HepG2 (cell line): Measurements from ENCODE around the gene MCU. TPM values are rescaled to one million over a fixed set of nuclear protein-coding genes. Genes with fewer than 3 reads are reported as not detected.

Source experiments
- AKAP8 ChIP-seq: sonication (generic); formaldehyde crosslinking; IDR thresholded peaks from 2 replicates; pipeline ENCODE4 v1.5.1; 2020; ENCODE audit warnings: mild to moderate bottlenecking, missing genetic modification reagents
- ERF ChIP-seq: IDR thresholded peaks from 2 replicates; pipeline ENCODE4 v1.6.1; 2018; ENCODE audit warnings: missing biosample characterization, missing genetic modification reagents
- GMEB2 ChIP-seq: IDR thresholded peaks from 2 replicates; pipeline ENCODE4 v1.6.1; 2016; ENCODE audit warnings: missing biosample characterization, missing genetic modification reagents, low read depth
- HDAC1 ChIP-seq: sonication (generic); formaldehyde crosslinking; IDR thresholded peaks from 2 replicates; pipeline ENCODE4 v1.5.1; 2020; ENCODE audit warnings: mild to moderate bottlenecking, missing genetic modification reagents
- KAT7 ChIP-seq: IDR thresholded peaks from 2 replicates; pipeline ENCODE4 v1.6.1; 2018; ENCODE audit warnings: borderline replicate concordance, missing compliant biosample characterization
- KLF13 ChIP-seq: sonication (generic); formaldehyde crosslinking; IDR thresholded peaks from 2 replicates; pipeline ENCODE4 v1.4.0; 2020; ENCODE audit warnings: mild to moderate bottlenecking, missing genetic modification reagents
- KLF6 ChIP-seq: IDR thresholded peaks from 2 replicates; pipeline ENCODE4 v1.8.0; 2016; ENCODE audit warnings: missing biosample characterization, missing genetic modification reagents
- PLRG1 ChIP-seq: fragments of 450-650 bp; conservative IDR thresholded peaks from 2 replicates; pipeline ENCODE4 v1.6.1; 2016
- REPIN1 ChIP-seq: sonication (generic); formaldehyde crosslinking; IDR thresholded peaks from 2 replicates; pipeline ENCODE4 v1.8.0; 2022; ENCODE audit warnings: missing genetic modification reagents, low read depth, mild to moderate bottlenecking, borderline replicate concordance
- SATB2 ChIP-seq: sonication (generic); formaldehyde crosslinking; IDR thresholded peaks from 2 replicates; pipeline ENCODE4 v1.5.0; 2020; ENCODE audit warnings: missing genetic modification reagents
- SMARCC2 ChIP-seq: fragments of 450-650 bp; IDR thresholded peaks from 2 replicates; pipeline ENCODE4 v1.6.1; 2017; ENCODE audit warnings: antibody characterized with exemption, mild to moderate bottlenecking
- TAF1 ChIP-seq: sonication (generic); formaldehyde crosslinking; IDR thresholded peaks from 2 replicates; pipeline ENCODE4 v1.4.0; 2020; ENCODE audit warnings: missing genetic modification reagents
- ZBTB7B ChIP-seq: sonication (generic); formaldehyde crosslinking; IDR thresholded peaks from 2 replicates; pipeline ENCODE4 v1.4.0; 2020; ENCODE audit warnings: missing genetic modification reagents
- ZC3H4 ChIP-seq: sonication (generic); formaldehyde crosslinking; IDR thresholded peaks from 2 replicates; pipeline ENCODE4 v1.4.0; 2020; ENCODE audit warnings: missing genetic modification reagents, borderline replicate concordance
- ZNF33B ChIP-seq: sonication (generic); formaldehyde crosslinking; IDR thresholded peaks from 2 replicates; pipeline ENCODE4 v1.5.1; 2020; ENCODE audit warnings: mild to moderate bottlenecking, missing genetic modification reagents
- ZNF383 ChIP-seq: sonication (generic); formaldehyde crosslinking; IDR thresholded peaks from 2 replicates; pipeline ENCODE4 v1.4.0; 2020; ENCODE audit warnings: missing genetic modification reagents, mild to moderate bottlenecking, borderline replicate concordance
- ZNF431 ChIP-seq: sonication (generic); formaldehyde crosslinking; IDR thresholded peaks from 2 replicates; pipeline ENCODE4 v1.9.0; 2022; ENCODE audit warnings: missing genetic modification reagents, low read depth, mild to moderate bottlenecking, borderline replicate concordance
- ZNF564 ChIP-seq: sonication (generic); formaldehyde crosslinking; IDR thresholded peaks from 2 replicates; pipeline ENCODE4 v1.8.1; 2023; ENCODE audit warnings: mild to moderate bottlenecking, missing genetic modification reagents
- ZNF607 ChIP-seq: sonication (generic); formaldehyde crosslinking; IDR thresholded peaks from 2 replicates; pipeline ENCODE4 v1.5.1; 2020; ENCODE audit warnings: missing genetic modification reagents, mild to moderate bottlenecking, borderline replicate concordance
- ZNF619 ChIP-seq: sonication (generic); formaldehyde crosslinking; IDR thresholded peaks from 2 replicates; pipeline ENCODE4 v1.4.0; 2020; ENCODE audit warnings: mild to moderate bottlenecking, missing genetic modification reagents
- ZNF660 ChIP-seq: sonication (generic); formaldehyde crosslinking; IDR thresholded peaks from 2 replicates; pipeline ENCODE4 v1.5.1; 2020; ENCODE audit warnings: mild to moderate bottlenecking, low read depth, missing genetic modification reagents, borderline replicate concordance
- ZNF737 ChIP-seq: sonication (generic); formaldehyde crosslinking; IDR thresholded peaks from 2 replicates; pipeline ENCODE4 v1.5.0; 2020; ENCODE audit warnings: missing genetic modification reagents, mild to moderate bottlenecking, borderline replicate concordance
- ZSCAN25 ChIP-seq: sonication (generic); formaldehyde crosslinking; IDR thresholded peaks from 2 replicates; pipeline ENCODE4 v1.8.0; 2022; ENCODE audit warnings: mild to moderate bottlenecking, missing genetic modification reagents
- ZXDC ChIP-seq: sonication (generic); formaldehyde crosslinking; IDR thresholded peaks from 2 replicates; pipeline ENCODE4 v1.5.0; 2020; ENCODE audit warnings: mild to moderate bottlenecking, missing genetic modification reagents
- polyA plus RNA-seq, 8 experiments: library from polyadenylated mRNA; depleted of rRNA in 3 of 8; stranded (reverse) in 7 of 8; unstranded in 1 of 8; fragments of >200 nt; fragmentation: Illumina TruSeq in 4 of 8; extraction: Trizol in 4 of 8; gene quantifications; 2 replicates each; pipeline versions ENCODE4 v1.2.1 to v1.2.3, GENCODE V29; 2011 to 2016; ENCODE audit warnings: low read depth in 4 of 8, missing spikeins in 1 of 8, mixed read lengths in 1 of 8; ENCODE audit not compliant: insufficient read depth in 1 of 8
- total RNA-seq, 5 experiments: library from RNA; depleted of rRNA; stranded (reverse); fragments of >200 nt; fragmentation: Illumina TruSeq; extraction: Trizol; gene quantifications; 2 replicates each; pipeline ENCODE4 v1.2.3, GENCODE V29; 2016; ENCODE audit warnings: low read depth in 1 of 5
- TF ChIP-seq, protein P1 (sequence below): sonication (generic); formaldehyde crosslinking; IDR thresholded peaks from 2 replicates; pipeline ENCODE4 v1.4.0; 2020; ENCODE audit warnings: missing genetic modification reagents, mild to moderate bottlenecking, borderline replicate concordance

MCU gene
- total and polyA plus RNA-seq, 2 of the 13 experiments (the other 11 are each of a cell fraction or from before 2014, with no cell fraction given), result 25.9 to 64.5 TPM

DNA sequence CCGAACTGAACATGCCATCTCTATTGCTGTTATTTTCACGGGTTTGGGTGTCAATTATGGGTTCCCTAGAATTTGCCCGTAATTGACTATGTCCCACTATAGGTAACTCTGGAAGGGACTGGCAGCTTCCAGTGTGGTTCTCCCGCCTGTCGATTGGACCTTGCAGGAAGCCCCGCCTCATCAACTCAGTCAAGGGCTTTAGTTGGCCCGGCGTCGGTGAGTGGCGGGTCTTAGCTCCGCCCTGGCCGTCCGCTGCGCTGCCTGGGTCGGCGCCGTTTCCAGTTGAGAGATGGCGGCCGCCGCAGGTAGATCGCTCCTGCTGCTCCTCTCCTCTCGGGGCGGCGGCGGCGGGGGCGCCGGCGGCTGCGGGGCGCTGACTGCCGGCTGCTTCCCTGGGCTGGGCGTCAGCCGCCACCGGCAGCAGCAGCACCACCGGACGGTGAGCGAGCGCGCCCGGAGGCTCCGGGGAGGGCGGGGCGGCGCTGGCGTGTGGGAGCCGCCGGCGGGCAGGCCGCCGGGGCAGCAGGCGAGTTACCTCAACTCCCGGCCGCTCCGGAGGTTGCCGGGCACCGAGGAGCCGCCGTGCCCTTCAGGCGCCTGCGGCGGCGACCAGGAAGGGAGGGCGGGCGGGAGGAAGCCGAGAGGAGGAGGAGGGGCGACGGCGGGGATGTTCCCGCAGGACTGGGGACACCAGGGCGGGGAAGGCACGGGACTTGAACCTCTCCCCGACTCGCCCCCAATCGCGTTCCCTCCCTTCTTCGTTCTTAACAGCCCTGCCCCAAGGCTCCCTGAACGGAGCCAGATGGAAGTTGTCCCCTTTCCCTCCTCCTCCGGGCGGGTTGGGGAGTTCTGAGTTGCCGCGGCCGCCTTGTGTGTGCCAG lies at the start of gene MCU (continued):
- TF ChIP-seq ZNF737 (CRISPR knock-in tag), result no peak
- TF ChIP-seq KLF13 (CRISPR knock-in tag), result no peak
- TF ChIP-seq ZNF607 (CRISPR knock-in tag), result peak; percentile 55; the same call in 1 of the 2 replicates
- TF ChIP-seq ZBTB7B (CRISPR knock-in tag), result no peak
- TF ChIP-seq ERF, result 0 out of 2 replicates have a peak, but pooled peaks have one; percentile 79
- TF ChIP-seq, protein P1, sequence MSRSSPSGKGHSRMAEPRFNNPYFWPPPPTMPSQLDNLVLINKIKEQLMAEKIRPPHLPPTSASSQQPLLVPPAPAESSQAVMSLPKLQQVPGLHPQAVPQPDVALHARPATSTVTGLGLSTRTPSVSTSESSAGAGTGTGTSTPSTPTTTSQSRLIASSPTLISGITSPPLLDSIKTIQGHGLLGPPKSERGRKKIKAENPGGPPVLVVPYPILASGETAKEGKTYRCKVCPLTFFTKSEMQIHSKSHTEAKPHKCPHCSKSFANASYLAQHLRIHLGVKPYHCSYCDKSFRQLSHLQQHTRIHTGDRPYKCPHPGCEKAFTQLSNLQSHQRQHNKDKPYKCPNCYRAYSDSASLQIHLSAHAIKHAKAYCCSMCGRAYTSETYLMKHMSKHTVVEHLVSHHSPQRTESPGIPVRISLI (CRISPR knock-in tag), result no peak
- TF ChIP-seq ZNF33B (CRISPR knock-in tag), result peak; percentile 47; the same call in 1 of the 2 replicates
- no peak for TF ChIP-seq SMARCC2
- TF ChIP-seq HDAC1, result 0 out of 2 replicates have a peak, but pooled peaks have one; percentile 17
- TF ChIP-seq ZC3H4 (CRISPR knock-in tag), result no peak
- TF ChIP-seq PLRG1, result no peak
- no peak for TF ChIP-seq ZSCAN25 (CRISPR knock-in tag)
- peak; percentile 100 for TF ChIP-seq TAF1 (CRISPR knock-in tag)
- no peak for TF ChIP-seq ZNF660 (CRISPR knock-in tag)
- peak; percentile 93 for TF ChIP-seq KLF6
- TF ChIP-seq SATB2 (CRISPR knock-in tag), result no peak
- peak; percentile 36; the same call in 1 of the 2 replicates for TF ChIP-seq KAT7 (CRISPR knock-in tag)
- TF ChIP-seq REPIN1, result peak; percentile 75; the same call in 1 of the 2 replicates
- no peak for TF ChIP-seq GMEB2 (CRISPR knock-in tag)
- no peak for TF ChIP-seq ZNF383
- peak; percentile 60; the same call in 1 of the 2 replicates for TF ChIP-seq ZNF564 (CRISPR knock-in tag)
- peak; percentile 73; the same call in 1 of the 2 replicates for TF ChIP-seq ZXDC
- TF ChIP-seq AKAP8, result no peak; the same call in 1 of the 2 replicates
- TF ChIP-seq ZNF619 (CRISPR knock-in tag), result no peak
- TF ChIP-seq ZNF431 (CRISPR knock-in tag), result peak; percentile 83
